Measurements from ENCODE around the gene FANCG. TPM values are rescaled to one million over a fixed set of nuclear protein-coding genes. Genes with fewer than 3 reads are reported as not detected.

The FANCG gene
- total RNA-seq, 1 experiment from 2014 or later, result 108 TPM

- CTCF ChIA-PET, result interaction anchor here (0.7 to 3.8 kb wide), 5 partner anchors 25 to 127 kb away, joined by 3 to 21 read pairs (median 8); no protein-coding TSS in a partner anchor
- no peak overlapping the region for H3K4me3 Mint-ChIP-seq
These were observed 53.1 kb downstream of the FANCG start for GRCh38 chr9:35026671-35027070.

More at GRCh38 chr9:35026671-35027070, 53.1 kb downstream of the FANCG start:
- TF ChIP-seq NR3C1 (CRISPR knock-in tag; conservative IDR thresholded peaks at IDR 0.05; ENCODE audit: low read depth) (no peak), ZNF416 (CRISPR knock-in tag; IDR thresholded peaks at IDR 0.05) (no peak), ZBTB43 (CRISPR knock-in tag; IDR thresholded peaks at IDR 0.05) (no peak), NFATC4 (CRISPR knock-in tag; IDR thresholded peaks at IDR 0.05) (no peak), NR2C2 (CRISPR knock-in tag; IDR thresholded peaks at IDR 0.05) (no peak), CBFB (CRISPR knock-in tag; IDR thresholded peaks at IDR 0.05; ENCODE audit: low read depth) (no peak), OVOL2 (CRISPR knock-in tag; IDR thresholded peaks at IDR 0.05; ENCODE audit: borderline replicate concordance) (no peak), NFYB (CRISPR knock-in tag; conservative IDR thresholded peaks at IDR 0.05; ENCODE audit: low read depth) (no peak), CREM (CRISPR knock-in tag; IDR thresholded peaks at IDR 0.05) (no peak), ZNF281 (CRISPR knock-in tag; IDR thresholded peaks at IDR 0.05) (no peak), TCF7 (CRISPR knock-in tag; IDR thresholded peaks at IDR 0.05; ENCODE audit: low read depth) (no peak), RELA (CRISPR knock-in tag; IDR thresholded peaks at IDR 0.05; ENCODE audit: borderline replicate concordance) (no peak)
- DNase-seq (ENCODE audit: low spot score) (no peak), ATAC-seq (no peak; the same call in 1 of the 2 replicates)
- Mint-ChIP-seq H3K4me1 (peaks cover 37% of the 10 kb centered on the region), H3K36me3 (peaks cover 78% of the 10 kb centered on the region), H3K9me3 (peaks cover 72% of the 10 kb centered on the region), H3K27ac (peak overlapping the region; percentile 72), H3K27me3 (ENCODE audit: low read depth) (peaks cover 13% of the 10 kb centered on the region)
- POLR2A ChIA-PET, result interaction anchor here (0.6 to 0.9 kb wide), 2 partner anchors 32 to 99 kb away, joined by 3 to 8 read pairs; no protein-coding TSS in a partner anchor

Other genes starting within 250 kb of the FANCG start
- 0.34 to 0.59 TPM (median 0.53 TPM) in 3 replicates for gene PHF24, start 121.7 kb downstream of the FANCG start, total RNA-seq (2021)
- gene DNAJB5, start 90.2 kb downstream of the FANCG start, total RNA-seq (2021), result 26.7 to 30.0 TPM (median 28.6 TPM) in 3 replicates
- gene VCP, start 7.3 kb downstream of the FANCG start, total RNA-seq (2021), result 305 to 386 TPM (median 329 TPM) in 3 replicates
- 23.8 to 33.3 TPM (median 31.3 TPM) in 3 replicates for gene PIGO, start 16.6 kb upstream of the FANCG start, total RNA-seq (2021)
- 208 to 214 TPM (median 210 TPM) in 3 replicates for gene STOML2, start 23.2 kb upstream of the FANCG start, total RNA-seq (2021)
- 4.7 to 8.7 TPM (median 5.4 TPM) in 3 replicates for gene ATOSB, start 35.9 kb upstream of the FANCG start, total RNA-seq (2021)
- gene UNC13B, start 82.1 kb upstream of the FANCG start, total RNA-seq (2021), result 46.1 to 51.8 TPM (median 49.3 TPM) in 3 replicates

Data from WTC11 (cell line).